Measurements from ENCODE around the gene MZB1. TPM values are rescaled to one million over a fixed set of nuclear protein-coding genes. Genes with fewer than 3 reads are reported as not detected.

The MZB1 gene
- total RNA-seq, 4 donors from 2014 or later = 2.1 to 2.4 TPM; not detected in 2

- Histone ChIP-seq H3K4me3 (no peak overlapping the region), H3K27ac (no peak overlapping the region), H3K27me3 (no peaks in the 10 kb centered on the region), H3K9me3 (no peaks in the 10 kb centered on the region), H3K36me3 (no peaks in the 10 kb centered on the region), H3K4me1 (peaks cover 0 to 27% (median 9%) of the 10 kb centered on the region in 4 donors)
- 81 to 87% methylated on average over 5 of the region's 5 CpGs for WGBS, 2 donors
- DNase-seq (ENCODE audit: low spot score in 2 of 2) = no peak
- TF ChIP-seq EP300 (IDR thresholded peaks at IDR 0.05) = no peak
- no peak for TF ChIP-seq POLR2A (IDR thresholded peaks at IDR 0.05)
- no peak for TF ChIP-seq CTCF (IDR thresholded peaks at IDR 0.05)
These were observed 3.7 kb downstream of the MZB1 start for GRCh38 chr5:139386050-139386438.

- Histone ChIP-seq H3K27ac (peak overlapping the region in 3 of 4 donors; percentile 42 to 62 (median 43)), H3K4me1 (peaks cover 0 to 22% (median 9%) of the 10 kb centered on the region in 4 donors), H3K27me3 (no peaks in the 10 kb centered on the region), H3K4me3 (peak overlapping the region in 2 of 4 donors; percentile 28 to 29), H3K36me3 (no peaks in the 10 kb centered on the region), H3K9me3 (no peaks in the 10 kb centered on the region)
- no peak for DNase-seq (ENCODE audit: low spot score in 2 of 2)
- no peak for TF ChIP-seq EP300 (IDR thresholded peaks at IDR 0.05)
- TF ChIP-seq POLR2A (IDR thresholded peaks at IDR 0.05) = no peak
- no peak for TF ChIP-seq CTCF (IDR thresholded peaks at IDR 0.05)
- 51 to 53% methylated on average over 8 of the region's 8 CpGs for WGBS, 2 donors
These were observed 4.4 kb downstream of the MZB1 start for GRCh38 chr5:139385061-139386049.

GRCh38 chr5:139384591-139385051 lies 5.1 kb downstream of the MZB1 start:
- Histone ChIP-seq H3K36me3 (no peaks in the 10 kb centered on the region), H3K9me3 (no peaks in the 10 kb centered on the region), H3K27ac (peak overlapping the region in 3 of 4 donors; percentile 42 to 62 (median 43)), H3K4me1 (peaks cover 0 to 19% (median 9%) of the 10 kb centered on the region in 4 donors), H3K4me3 (peak overlapping the region in 2 of 4 donors; percentile 28 to 29), H3K27me3 (no peaks in the 10 kb centered on the region)
- WGBS, 2 donors = 77 to 85% methylated on average over 9 of the region's 9 CpGs
- no peak for DNase-seq (ENCODE audit: low spot score in 2 of 2)
- no peak for TF ChIP-seq CTCF (IDR thresholded peaks at IDR 0.05)

GRCh38 chr5:139383993-139384590 lies 5.6 kb downstream of the MZB1 start:
- no peaks in the 10 kb centered on the region for H3K36me3 ChIP-seq
- no peaks in the 10 kb centered on the region for H3K9me3 ChIP-seq
- H3K27ac ChIP-seq = peak overlapping the region in 1 of 4 donors; percentile 50
- peaks cover 0 to 19% (median 9%) of the 10 kb centered on the region in 4 donors for H3K4me1 ChIP-seq
- no peak for TF ChIP-seq POLR2A (IDR thresholded peaks at IDR 0.05)
- TF ChIP-seq CTCF (IDR thresholded peaks at IDR 0.05) = no peak
- no peak for TF ChIP-seq EP300 (IDR thresholded peaks at IDR 0.05)
- no peaks in the 10 kb centered on the region for H3K27me3 ChIP-seq
- whole genome bisulfite sequencing, 2 donors = 73 to 81% methylated on average over 7 of the region's 7 CpGs
- no peak for DNase-seq (ENCODE audit: low spot score in 2 of 2)
- H3K4me3 ChIP-seq = no peak overlapping the region
